IPS-NIHi7 (cell line): ENCODE results near the gene FUT7.
A peak's percentile ranks its signal among the peaks of the same experiment; 100 is the strongest.
"Not testable (repeated sequence)": the region's sequence is repeated elsewhere in the genome, so short reads cannot be mapped to it uniquely, and the experiment has no call there.

ENCODE experiments used
- DNase-seq: peaks from one replicate; pipeline ENCODE4 v3.0.0; 2012; ENCODE audit warnings: mixed read lengths; ENCODE audit errors: extremely low spot score

The FUT7 gene

DNA sequence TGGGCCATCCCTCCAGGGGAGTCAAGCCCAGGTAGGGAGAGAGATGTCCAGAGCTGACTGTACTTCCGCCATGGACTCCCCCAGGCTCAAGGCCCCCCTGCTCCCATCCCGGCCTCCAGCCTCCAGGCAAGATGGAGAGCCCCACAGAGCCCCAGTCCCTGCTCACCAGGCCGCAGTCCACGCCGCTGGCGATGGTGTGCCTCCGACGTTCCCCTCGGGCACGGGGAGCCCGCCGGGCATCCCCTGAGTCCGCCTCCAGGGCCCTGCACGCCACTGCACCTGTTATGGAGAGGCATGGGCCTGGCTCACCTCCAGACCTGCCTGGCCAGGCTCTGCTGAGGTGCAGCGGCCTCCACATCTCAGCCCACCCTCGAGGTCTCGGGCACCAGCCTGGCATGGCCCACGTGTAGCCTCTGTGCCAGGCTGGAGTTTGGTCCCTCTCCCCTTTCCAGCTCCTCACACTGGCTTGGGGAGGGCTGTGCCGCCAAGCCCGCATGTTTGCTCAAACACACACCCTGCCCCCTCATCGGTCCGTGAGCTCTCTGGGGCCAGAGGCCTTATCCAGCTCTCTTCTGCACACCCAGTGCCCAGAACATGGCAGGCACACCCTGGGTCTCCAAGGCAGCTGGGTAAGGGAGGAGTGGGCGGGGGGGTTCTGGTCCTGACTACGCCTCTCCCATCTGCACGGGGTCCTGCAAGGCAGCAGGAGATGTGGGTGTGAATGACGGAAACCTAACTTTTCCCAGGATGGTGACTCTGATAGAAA lies 34.4 kb upstream of the FUT7 start:
- DNase-seq = no peak

DNA sequence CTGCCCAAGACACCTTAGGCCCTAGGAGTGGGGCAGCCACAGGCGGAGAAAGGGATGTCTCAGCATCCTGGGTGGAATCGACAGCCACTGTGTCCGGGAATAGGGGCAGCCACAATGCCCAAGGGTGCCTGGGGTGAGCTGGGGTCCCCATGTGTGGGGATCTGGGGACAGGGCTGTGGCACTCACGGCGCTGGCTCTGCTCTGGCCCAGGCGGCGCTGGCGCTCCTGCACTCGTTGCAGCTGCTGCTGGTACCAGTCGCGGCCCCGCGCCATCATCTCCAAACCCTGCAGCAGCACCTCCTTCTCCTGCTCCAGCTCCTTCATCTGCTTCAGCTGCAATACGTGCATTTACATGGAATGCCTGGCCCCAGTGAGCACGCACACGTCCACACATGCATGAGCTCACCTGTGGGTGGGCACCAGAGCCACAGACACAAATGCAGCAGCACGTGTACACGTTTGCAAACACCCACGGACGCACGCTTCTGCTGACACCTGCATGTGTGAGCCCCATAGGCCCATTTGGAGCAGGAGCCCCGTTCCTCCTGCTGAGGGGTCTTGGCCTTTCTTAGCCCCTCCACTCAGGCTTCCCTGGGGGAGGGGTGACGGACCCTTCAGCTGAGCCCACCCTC lies 33.6 kb upstream of the FUT7 start:
- no peak for DNase-seq

- DNase-seq = no peak
These were observed 32.9 kb upstream of the FUT7 start for GRCh38 chr9:137064880-137065164.

DNA sequence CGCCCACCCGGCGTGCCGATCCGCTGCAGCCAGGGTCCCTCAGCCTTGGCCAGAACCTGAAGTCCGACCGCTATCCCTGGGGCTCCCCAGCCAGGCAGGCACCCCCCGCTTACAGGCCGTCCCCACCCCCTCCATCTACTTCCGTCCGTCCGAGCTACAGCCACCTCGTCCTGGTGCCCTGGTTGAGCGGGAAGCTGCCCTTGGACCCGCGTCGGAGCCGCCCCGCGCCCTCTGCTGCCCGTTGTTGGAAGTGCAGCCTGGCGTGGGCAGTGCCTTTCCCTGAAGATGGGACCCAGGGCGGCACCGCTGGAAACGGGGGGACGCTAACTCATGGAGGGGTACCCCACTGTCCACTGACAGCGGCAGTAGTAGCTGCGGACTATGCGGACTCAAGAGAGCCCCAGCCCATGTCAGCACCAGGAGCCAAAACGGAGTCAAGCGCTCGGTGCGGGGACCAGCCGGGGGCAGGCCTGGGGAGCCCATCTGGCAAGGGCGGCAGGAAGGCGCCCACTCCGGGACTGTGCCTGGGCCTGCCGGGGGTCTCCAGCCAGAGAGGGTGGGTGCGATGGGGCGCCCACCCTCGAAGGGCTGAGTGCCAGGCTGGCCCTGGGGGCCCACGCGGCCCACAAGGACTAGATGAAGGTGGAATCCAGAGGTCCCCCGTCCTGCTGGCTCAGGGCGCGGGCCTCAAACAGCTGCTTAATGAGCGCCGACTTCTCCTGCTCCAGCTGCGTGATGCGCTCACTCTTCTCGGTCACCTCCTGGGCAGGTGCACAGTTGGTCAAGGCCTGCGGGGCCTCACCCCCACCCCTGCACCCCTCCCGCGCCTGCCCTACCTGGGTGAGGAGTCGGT lies 32.4 kb upstream of the FUT7 start:
- DNase-seq = peak; percentile 76

DNA sequence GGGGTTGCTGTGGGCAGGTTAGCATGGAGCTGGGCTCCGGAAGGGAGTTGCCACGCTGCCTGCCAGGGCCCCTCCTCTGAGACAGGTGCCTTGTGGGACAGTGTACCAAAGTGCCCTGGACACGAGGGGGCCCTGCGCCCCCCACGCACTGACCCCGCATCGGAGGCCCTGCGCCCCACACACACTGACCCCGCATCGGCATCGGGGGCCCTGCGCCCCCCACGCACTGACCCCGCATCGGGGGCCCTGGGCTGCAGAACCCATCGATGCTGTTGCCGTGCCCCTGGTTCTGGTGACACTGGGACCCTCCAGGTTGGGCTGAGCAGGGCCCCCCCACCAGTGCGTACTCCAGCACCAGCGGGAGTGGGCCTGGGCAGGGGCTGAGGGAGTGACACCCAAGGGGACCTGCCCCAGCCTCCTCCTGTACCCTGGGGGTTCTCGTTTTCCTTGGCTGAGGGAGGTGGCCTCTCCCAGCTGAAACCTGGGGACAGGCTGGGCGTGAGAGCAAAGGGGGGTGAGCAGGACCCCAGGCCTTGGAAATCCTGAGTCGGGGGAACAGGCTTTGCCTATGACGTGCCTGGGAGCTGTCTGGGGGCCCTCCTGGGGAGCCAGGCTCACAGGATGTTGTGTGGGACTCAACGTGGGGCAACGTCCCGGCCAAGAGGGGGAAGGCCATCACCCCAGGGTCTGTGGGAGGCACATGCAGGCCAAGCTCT lies 31.6 kb upstream of the FUT7 start:
- no peak for DNase-seq

DNA sequence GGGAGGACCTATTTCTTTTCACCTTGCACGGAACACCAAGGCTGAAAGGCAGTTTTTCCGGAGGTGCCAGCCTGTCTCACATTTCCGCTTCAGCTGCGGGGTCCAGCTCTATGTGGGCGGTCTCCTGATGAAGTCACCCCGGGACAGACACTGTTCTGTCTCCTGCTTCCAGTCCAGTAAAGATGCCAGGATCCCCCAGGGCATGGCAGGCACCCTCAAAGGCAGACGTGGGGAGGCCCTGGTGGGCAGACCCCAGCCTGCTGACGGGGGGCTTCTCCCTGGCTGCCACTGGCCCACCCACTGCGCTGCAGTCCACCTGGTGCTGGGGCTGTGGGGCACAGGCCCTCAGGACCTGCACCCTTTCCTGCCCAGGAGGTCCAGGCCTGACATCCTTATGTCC lies 30.9 kb upstream of the FUT7 start:
- DNase-seq = not testable (repeated sequence)

DNA sequence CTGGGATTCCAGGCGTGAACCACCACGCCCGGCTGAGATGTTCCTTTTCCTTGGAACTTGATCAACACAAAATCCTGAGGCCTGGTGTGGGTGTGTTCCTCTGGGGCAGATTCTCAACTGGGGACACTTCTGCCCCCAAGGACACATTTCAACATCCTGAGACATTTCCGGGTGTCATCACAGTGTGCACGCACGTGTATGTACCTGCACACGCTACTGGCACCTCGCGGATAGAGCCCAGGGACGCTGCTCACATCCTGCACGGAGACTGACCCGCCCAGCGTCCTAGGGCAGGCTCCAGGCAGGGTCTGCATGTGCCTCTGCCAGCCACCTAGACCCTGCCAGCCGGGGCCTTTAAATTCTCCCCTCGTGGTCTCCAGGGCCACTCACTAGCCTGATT lies 30.5 kb upstream of the FUT7 start:
- DNase-seq = no peak

- no peak for DNase-seq
These were observed 26.8 kb upstream of the FUT7 start for GRCh38 chr9:137058521-137059234.

DNA sequence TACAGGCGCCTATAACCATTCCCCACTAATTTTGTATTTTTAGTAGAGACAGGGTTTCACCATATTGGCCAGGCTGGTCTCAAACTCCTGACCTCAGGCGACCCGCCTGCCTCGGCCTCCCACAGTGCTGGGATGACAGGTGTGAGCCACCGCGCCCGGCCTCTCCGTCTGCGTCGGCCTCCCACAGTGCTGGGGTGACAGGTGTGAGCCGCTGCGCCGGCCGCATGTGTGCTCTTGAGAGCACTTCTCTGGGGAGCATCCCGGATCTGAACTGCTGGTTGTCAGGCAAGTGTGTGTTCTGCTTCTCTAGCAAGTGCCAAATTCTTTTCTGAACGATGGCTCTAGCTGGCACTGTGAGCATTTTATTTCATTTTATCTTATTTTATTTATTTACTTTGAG lies 25.7 kb upstream of the FUT7 start:
- DNase-seq = no peak

DNA sequence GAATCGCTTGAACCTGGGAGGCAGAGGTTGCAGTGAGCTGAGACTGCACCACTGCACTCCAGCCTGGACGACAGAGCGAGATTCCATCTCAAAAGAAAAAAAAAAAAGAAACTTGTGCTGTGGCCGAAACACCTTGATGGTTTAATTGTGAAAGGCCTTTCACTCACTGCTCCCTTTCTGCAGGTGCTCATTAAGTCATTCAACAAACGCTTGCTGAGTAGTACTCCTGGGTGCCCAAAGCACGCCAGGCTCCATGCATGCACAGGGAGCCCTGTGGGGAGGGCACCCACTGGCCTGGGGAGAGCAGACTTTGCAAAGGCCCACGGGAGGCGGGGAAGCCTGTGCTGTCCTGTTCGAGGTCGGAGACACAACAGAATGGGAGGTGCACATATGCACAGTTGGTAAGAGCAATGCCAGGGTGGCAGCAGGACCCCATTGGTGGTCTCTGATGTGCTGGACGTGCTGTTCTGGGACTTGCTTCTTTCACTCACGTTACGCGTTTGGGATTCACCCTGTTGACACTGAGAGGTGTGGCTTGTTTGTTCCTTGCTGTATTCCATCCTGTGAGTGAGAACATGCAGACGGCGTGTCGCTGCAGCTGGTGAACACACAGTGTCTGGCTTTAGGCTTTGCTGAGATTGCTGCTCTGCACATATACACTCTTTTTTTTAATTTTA lies 25.0 kb upstream of the FUT7 start:
- no peak for DNase-seq

DNA sequence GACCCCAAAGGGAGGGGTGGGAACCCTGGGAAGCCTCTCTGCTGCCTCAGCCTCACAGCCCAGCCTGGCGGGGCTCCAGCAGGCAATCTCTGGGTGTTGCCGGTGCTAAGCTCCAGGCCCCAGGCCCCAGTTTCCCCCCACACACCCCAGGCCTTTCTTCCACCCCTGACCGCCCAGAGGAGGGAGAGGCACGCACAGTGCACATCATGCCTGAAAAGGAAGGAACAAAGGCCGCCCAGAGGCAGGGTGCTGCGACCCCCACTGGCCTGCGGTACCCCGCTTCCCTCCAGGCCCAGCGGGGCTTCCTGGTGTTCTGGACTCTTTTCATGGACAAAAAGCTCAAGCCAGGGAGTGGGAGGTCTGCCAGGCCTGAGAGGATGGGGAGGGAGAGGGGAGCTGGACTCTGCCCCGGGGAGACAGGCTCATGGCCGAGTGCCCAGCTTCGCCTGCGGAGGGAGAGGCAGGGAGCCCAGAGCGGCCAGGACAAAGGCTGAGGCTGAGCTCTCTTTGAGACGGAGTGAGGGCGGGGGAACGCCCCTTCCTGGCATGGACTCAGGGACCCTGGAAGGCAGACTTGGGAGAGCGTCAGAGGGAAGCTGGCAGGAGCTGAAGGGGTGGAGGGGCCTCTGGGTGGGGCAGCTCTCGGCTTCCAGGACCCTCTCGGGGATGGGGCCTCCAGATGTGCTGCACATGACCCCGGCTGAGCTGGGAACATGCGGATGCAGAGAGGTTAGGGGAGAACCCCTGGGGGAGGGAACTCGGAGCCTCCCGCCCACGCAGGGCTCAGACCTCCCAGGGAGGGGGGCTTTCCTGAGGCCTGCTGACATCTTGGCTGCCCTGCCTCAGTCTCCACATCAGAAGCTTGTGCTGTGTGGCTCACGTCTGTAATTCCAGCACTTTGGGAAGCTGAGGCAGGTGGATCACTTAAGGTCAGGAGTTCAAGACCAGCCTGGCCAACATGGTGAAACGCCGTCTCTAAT lies 23.8 kb upstream of the FUT7 start:
- no peak for DNase-seq

DNA sequence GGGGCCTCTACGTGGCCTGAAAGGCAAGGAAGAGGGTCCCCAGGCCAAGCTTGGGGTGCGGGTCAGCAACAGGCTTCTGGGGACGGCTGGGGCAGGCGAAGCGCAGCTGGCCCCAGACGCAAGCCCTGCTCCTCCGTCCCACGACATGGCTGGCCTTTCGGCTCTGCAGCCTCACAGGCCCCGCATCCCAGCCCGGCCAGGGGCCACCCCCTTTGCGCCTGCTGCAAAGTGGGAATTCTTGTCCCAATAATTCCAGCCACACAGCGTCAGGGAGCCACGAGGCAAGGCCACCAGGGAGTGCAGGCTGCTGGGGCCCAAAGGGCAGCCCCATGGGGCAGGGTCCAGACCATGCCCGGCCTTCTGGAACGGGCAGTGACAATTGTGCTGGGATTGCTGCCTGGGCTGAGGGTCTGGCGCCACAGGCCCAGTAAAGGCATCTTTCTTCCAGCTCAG lies 23.1 kb upstream of the FUT7 start:
- no peak for DNase-seq

DNA sequence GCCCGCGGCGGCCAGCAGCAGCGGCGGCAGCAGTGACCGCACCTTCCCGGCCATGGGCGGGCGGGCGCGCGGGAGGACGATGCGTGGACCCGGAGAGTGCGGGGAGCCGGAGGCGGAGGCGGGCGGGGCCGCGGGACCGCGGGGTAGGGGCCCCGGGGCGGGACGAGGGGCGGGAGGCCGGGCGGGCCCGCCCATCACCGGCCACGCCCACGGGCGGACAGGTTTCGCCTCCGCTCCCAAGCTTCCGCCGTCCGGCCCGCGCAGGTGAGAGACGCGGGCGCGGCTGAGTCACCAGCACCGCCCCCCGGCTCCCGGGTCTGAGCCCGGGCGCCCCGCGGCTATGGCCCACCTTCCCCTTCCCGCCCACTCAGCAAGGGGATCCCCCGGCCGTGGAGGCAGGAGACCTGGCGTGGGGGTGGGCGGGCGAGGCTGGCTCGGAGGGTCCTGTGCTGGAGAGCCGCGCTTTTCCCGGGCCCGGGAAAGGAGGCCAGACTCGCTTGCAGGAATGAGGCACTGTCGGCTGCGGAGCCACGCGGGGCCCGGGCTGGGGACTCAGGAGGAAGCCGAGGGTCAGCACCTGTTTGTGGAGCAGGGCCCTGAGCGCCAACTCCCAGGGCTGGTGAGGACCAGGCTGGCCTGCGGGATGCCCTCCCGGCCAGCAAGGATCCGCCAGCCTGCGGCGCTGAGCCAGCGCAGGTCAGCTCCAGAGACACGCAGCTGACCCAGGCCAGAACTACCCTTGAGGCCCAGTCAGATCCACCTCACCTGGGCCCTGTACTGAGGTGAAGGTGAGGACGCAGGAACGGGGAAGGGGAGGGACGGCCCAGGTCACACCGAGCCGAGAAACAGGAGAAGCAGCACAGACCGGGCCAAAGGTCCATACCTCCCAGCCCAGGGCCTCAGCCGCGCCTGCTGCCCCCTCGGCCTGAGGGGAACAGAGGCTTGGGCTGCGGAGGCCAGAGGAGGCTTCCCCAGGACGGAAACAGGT lies 22.4 kb upstream of the FUT7 start, which contains the start of gene ENTPD2:
ENTPD2 (minus strand) TSS at position 118 of the 988 bp plus-strand sequence; CDS start at position 54, 64 bp downstream.
- peak; percentile 74 for DNase-seq

DNA sequence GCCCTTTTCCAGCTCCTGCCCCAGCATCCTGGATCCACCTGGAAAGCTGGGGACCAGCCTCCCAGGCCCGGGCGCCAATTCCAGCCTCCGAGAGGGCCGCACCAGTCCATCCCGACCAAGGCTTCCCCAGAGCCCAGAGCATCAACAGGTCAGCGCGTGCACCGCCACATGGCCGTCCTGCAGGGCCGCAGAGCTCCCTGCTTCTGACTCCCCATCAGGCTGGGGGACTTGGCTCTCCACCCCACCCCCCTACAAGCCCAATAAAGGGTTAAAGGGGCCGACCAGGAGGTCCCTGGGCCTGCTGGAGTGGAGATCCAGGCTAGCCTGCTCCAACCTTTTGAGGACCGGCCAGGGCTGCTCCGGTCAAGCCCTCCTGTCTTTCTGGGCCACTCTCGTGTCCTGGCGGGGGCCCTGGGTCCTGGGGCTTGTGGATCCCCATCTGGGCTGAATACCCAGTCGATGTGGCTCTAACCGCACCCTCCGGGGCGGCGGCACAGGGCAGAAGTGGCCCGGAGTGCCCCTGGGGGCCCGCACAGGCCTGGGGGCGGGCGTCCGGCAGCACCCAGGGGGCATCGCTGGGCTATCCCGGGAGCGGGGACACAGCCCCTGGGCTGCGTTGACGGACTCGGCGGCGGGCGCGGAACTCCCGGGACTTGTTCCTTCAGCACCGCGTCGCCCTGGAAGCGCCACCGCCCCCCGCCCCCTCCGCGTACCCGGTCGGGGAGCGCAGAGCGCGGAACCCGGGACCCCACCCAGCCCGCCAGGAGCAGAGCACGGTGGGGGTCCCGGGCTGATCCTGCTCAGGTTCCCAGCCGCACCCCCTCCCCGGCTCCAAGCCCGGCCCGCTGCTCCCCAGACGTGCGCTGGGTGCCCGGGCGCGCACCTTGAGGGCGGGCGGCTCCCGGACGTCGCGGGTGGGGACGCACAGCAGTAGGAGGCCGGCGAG lies 21.4 kb upstream of the FUT7 start:
- DNase-seq = no peak

DNA sequence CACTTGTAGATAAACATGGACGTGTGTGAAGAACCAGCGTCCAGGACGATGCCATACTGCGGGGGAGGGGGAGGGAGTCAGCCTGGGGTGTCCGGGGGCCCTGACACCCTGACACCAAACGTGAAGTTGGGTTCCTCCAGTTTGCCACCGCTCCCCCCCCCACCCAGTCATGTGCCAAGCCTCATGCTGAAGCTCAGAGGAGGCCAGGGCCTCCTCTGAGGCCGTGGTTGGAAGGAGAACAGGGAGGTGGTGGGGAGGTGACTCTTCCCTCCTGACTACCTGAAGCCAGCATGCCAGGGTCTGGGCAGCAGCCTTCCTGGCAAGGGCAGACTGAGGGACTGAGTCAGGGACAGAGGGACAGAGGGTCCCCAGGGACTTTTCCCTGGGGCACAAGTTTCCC lies 20.4 kb upstream of the FUT7 start:
- no peak for DNase-seq

- no peak for DNase-seq
These were observed 19.3 kb upstream of the FUT7 start for GRCh38 chr9:137051145-137051724.

- DNase-seq = no peak
These were observed 18.7 kb upstream of the FUT7 start for GRCh38 chr9:137050570-137050969.
